Measurements from ENCODE around the gene PPP1R7.

PPP1R7 gene

GRCh38 chr2:241139531-241140444 is 10.5 kb upstream of the PPP1R7 start:
- DNase-seq (ENCODE audit: low spot score) (no peak), FAIRE-seq (no peak)

DNA sequence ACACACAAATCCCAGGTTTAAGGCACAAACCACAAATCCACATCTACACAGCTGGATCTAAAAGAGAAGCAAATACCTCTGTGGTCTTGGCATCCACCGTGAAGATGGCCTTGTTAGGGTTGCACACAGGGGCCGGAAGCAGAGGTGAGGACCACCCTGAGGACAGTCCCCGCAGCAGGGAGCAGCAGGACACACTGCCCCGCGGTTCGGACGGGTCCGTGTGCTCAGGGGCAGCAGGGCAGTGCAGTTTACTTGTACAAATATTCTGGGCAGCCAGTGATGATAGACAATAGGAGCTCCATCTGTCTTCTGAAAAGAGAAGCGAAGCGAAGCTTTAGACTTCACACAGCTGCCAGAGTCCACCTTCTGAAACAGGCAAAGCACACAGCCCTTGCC is 9.8 kb upstream of the PPP1R7 start:
- DNase-seq (ENCODE audit: low spot score): no peak
- no peak for FAIRE-seq

- DNase-seq (ENCODE audit: low spot score): no peak
- FAIRE-seq: no peak
These were observed 9.0 kb upstream of the PPP1R7 start for GRCh38 chr2:241141214-241141770.

DNA sequence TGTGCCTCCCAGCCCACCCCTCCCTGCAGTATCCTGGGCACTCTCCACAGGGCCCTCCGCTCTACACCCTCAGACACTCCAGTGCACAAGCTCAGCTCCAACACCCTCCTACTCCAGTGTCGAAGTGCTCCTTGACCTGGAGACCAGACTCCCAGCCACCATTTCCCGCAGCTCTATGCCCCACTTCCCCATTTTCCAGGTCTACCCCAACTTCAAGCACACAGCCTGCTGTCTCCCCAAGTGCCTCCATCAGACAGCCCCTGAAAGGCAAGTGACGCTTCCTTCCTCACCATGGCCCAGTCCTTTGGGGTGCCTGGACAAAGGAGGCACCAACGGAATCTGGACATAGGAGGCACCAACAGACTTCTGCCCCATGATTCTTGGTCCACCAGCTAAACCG is 8.2 kb upstream of the PPP1R7 start:
- DNase-seq (ENCODE audit: low spot score) (no peak), FAIRE-seq (no peak)

DNA sequence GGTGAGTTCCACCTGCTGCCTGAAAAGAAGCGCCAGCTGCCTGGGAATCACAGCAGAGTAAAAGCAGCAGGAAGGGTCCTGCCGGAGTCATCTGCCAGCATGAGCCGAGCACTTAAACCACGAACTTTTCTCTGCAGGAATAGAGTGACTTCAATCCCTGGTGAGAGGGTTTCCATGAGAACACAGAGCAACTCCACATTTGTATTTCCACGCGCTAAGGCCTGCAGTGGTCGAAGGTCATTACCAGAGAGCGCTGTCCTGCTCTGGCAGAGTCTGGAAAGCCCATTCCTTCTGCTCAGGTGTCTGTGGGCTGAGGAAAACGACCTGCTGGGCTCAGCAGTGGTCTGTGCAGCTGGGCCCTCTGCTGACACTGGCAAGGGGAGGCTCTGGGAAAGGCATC is 7.7 kb upstream of the PPP1R7 start:
- no peak for FAIRE-seq

GRCh38 chr2:241146286-241146685 is 4.0 kb upstream of the PPP1R7 start:
- no peak for FAIRE-seq
- no peak for DNase-seq (ENCODE audit: low spot score)

More for the DNA sequence above, 7.7 kb upstream of the PPP1R7 start:
- DNase-seq (ENCODE audit: low spot score): no peak

- DNase-seq (ENCODE audit: low spot score) (no peak), FAIRE-seq (no peak)
These were observed 2.9 kb upstream of the PPP1R7 start for GRCh38 chr2:241147336-241147735.

GRCh38 chr2:241148239-241148638 is 2.0 kb upstream of the PPP1R7 start:
- FAIRE-seq (no peak), DNase-seq (ENCODE audit: low spot score) (no peak)

- peak; percentile 20 for FAIRE-seq
- peak; percentile 94 for DNase-seq (ENCODE audit: low spot score)
These were observed 1.2 kb upstream of the PPP1R7 start, which contains the start of gene PASK for GRCh38 chr2:241148891-241149674. TSS of gene PASK (minus strand) at chr2:241149472. CDS start at chr2:241143032, 6,440 bp downstream.

GRCh38 chr2:241149675-241149924 is 667 bp upstream of the PPP1R7 start:
- FAIRE-seq: no peak
- no peak for DNase-seq (ENCODE audit: low spot score)

GRCh38 chr2:241150660-241151530 is 628 bp downstream of the PPP1R7 start:
- DNase-seq (ENCODE audit: low spot score): no peak
- no peak for FAIRE-seq

GRCh38 chr2:241151934-241152660 is 1.8 kb downstream of the PPP1R7 start:
- FAIRE-seq (no peak), DNase-seq (ENCODE audit: low spot score) (no peak)

DNA sequence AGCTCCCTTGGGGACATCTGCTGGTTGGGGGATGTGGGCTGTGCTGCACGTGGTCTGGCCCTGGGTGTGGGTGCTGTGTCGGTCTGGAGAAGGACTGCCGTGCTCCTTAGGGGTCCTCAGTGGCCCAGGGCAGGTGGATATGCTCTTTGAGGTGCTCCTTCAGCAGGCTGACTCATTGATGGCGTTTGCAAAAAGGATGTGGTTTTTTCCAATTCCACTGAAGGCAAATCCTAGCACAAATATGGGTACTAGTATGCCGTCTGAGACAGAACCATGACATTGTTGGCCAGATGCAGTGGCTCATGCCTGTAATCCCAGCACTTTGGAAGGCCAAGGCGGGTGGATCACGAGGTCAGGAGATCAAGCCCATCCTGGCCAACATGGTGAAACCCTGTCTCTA is 3.3 kb downstream of the PPP1R7 start:
- FAIRE-seq (no peak), DNase-seq (ENCODE audit: low spot score) (peak; percentile 18)

- DNase-seq (ENCODE audit: low spot score) (no peak), FAIRE-seq (no peak)
These were observed 4.6 kb downstream of the PPP1R7 start for GRCh38 chr2:241154915-241155314.

- DNase-seq (ENCODE audit: low spot score): no peak
- no peak for FAIRE-seq
These were observed 5.7 kb downstream of the PPP1R7 start for GRCh38 chr2:241155936-241156335.

DNA sequence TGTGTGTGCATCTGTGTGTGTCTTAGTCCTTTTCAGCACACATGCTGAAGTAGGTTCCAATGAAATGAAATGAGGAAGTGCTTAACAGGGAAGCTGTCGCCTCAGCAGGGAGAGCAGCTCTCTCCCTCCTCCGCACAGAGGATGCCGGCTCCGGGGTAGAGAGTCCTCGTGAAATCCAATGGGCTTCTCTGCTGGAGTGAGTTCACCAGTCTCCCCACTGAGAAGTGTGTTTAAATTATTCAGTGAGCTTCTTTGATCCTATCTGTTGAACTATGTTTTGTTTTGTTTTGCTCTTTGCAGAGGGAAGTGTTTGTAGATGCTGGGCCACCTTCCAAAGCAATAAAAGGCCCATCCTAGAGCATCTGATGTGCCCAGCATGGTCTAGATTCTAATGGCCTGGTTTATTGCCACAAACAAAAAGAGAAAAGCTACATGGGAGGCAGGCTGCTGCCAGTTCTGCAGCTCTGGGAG is 6.7 kb downstream of the PPP1R7 start:
- FAIRE-seq (no peak), DNase-seq (ENCODE audit: low spot score) (no peak)

DNA sequence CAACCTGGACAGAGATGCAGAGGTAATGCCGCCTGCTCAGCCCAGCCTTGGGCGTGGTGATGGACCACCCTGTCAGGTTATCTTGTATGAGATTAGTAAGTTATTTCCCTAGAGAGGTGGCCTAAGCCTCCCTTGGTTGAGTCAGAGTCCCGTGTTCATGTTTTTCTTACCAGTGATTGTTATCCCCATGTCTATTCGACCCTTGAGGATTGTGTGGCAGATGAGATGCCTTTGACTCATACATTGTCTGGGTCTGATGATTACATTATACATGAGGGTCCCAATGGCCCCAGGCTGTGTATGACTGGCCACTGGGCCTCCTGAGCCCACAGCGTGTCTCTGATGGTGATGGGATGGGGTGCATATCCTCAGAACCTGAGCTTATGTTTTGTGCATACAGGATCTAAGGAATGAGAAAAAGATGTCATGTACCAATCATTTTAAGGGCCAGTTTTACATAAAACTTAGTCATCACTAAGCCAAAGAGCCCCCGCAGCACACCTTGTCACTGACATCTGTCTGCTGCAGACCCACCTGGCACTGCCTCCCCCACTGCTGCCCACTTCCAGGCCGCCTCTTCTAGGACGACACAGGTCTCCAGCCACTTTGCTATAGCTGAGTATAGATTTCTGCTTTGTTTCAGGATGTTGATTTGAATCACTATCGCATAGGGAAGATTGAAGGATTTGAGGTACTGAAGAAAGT is 7.7 kb downstream of the PPP1R7 start:
- no peak for DNase-seq (ENCODE audit: low spot score)
- FAIRE-seq: no peak

GRCh38 chr2:241158546-241158900 is 8.3 kb downstream of the PPP1R7 start:
- DNase-seq (ENCODE audit: low spot score): no peak
- FAIRE-seq: no peak

- FAIRE-seq: no peak
- no peak for DNase-seq (ENCODE audit: low spot score)
These were observed 8.8 kb downstream of the PPP1R7 start for GRCh38 chr2:241159116-241159515.

DNA sequence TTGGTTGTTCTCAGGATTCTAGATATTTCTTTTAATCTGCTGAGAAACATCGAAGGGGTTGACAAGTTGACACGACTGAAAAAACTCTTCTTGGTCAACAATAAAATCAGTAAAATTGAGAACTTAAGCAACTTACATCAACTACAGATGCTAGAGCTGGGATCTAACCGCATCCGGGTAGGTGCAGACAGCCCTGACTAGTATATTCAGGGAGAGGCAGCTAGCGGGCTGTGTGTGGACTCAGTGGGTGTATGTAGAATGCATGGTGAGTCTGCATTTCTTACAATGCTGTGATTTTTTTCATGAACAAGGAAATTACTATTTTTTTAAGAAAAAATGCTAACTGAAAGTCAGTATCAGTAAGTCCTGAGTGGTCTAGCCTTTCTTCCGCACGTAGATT is 10.1 kb downstream of the PPP1R7 start:
- DNase-seq (ENCODE audit: low spot score): no peak
- FAIRE-seq: no peak

All from urothelium cell line (cell line).